Measurements from ENCODE around the gene METTL1.

GRCh38 chr12:57720606-57721595 lies 51.0 kb downstream of the METTL1 start:
- TF ChIP-seq CTCF (IDR thresholded peaks at IDR 0.05) (no peak), ZFX (IDR thresholded peaks at IDR 0.05; ENCODE audit: borderline replicate concordance) (no peak)
